Panc1 (cell line): ENCODE measurements around the gene JSRP1.

Source experiments
- CTCF ChIP-seq: fragments of 450-650 bp; IDR thresholded peaks from 2 replicates; pipeline ENCODE4 v1.5.1; 2017; ENCODE audit warnings: mild to moderate bottlenecking
- POLR2AphosphoS5 ChIP-seq: IDR thresholded peaks from 2 replicates; pipeline ENCODE4 v1.6.1; 2012; ENCODE audit warnings: mild to moderate bottlenecking, low read depth, low read length, moderate library complexity
- SIN3A ChIP-seq: IDR thresholded peaks from 2 replicates; pipeline ENCODE4 v1.6.1; 2012; ENCODE audit warnings: low read depth, mild to moderate bottlenecking, low read length, moderate library complexity, borderline replicate concordance; ENCODE audit not compliant: insufficient read depth

- TF ChIP-seq CTCF (no peak), POLR2AphosphoS5 (no peak), SIN3A (no peak)
These were observed 10.2 kb upstream of the JSRP1 start for GRCh38 chr19:2266183-2266993.
